HG02798 (cell line): ENCODE data around the gene FBXL7.

Source experiments
- ATAC-seq: cut with Tn5 transposase; IDR thresholded peaks from one replicate; pipeline ENCODE4 v1.9.1; 2021; ENCODE audit warnings: mild to moderate bottlenecking; ENCODE audit not compliant: unreplicated experiment, poor library complexity

FBXL7 gene

DNA sequence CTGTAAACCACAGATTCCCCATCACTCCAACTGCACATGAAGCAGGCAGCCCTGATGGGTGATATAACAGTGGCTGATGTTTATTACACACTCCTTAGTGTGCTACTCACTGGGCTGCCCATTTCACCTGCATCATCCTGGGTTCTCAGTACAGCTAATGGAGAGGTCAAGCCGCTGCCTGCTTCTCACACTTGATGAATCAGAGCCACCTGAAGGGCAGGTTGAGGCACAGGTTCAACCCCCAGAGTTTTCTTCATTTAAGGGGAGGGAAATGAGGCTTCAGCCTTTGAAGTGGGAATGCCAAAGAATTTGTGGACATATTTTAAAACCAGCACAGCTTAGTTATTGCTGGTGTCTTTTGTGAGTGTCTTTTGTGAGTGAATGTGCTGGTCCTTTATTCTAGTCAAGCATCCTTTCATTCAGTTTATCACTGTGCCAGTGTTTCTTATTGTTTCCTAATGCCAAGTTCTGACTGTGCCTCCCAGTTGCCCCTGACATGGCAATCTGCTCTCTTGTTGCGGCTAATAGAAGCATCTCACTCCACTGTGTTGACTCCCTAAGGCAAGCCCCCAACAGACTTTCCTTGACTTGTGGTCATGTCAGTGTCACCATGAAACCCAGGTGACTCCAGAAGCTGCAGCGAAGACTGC, 109.2 kb downstream of the FBXL7 start:
- ATAC-seq, result no peak

DNA sequence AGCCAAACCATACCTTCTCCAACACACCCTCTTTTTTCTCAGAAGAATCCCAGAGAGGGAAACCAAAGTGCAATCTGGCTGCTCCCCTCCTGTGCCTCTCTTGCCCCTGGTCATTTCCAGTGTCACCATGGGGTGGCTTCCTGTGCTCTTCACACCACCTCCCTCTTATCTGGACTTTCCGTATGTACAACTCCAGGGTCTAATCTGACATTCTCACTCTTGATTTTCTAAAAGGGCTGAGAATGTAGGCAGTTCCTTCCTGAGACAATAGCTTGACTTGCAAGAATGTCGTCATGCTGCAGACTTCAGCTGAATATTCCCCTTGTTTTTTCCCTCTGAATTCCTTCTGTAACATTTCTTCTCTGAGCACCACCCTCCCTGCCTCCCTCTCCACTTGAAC, 110.2 kb downstream of the FBXL7 start:
- ATAC-seq, result no peak

DNA sequence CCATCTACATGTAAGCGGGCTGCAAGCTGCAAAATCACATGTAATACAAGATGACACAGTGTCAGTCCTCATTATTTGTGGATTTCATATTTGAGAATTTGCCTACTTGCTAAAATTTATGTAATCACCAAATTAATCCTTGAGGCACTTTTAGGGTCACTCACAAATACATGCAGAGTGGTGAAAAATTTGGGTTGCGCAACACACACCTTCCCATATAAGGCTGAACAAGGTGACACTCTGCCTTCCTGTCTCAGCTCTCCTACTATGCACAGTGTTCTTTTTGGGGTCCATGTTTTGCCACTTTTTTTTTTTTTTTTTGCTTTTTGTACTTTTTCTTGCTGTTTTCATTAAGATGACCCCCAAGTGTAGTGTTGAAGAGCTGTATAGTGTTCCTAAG, 111.0 kb downstream of the FBXL7 start:
- no peak for ATAC-seq

DNA sequence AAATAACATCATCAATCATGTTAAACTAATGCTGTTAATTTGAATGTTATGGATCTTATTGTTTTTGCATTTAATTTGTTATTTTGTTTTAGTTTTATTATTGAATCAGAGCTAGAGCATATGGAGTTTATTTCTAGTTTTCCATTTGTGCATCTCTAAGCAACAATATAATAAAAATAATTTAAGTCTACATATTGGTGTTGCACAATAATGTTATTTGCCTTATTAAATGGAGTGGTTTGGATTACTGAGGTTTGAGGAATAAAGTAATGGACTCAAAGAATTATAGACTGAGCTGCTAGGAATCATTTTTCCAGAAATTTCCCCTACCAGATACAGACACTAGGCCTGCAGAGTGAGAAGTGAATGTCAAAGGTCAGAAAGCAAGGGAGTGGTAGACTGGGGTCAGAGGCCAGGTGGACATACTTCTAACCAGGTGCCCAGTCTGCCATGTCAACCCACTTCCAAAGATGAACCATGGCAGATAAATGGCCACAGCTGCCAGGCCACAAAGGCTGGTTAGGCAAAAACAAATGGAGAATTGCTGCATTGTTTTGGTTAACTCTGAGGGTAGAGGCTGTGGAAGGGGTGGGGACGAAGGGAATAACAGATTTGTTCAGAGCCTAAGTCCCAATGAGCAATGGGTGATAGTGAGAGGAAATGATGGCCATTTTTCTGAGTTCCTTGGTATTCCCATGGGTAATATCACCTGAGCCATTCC, 113.1 kb downstream of the FBXL7 start:
- no peak for ATAC-seq

DNA sequence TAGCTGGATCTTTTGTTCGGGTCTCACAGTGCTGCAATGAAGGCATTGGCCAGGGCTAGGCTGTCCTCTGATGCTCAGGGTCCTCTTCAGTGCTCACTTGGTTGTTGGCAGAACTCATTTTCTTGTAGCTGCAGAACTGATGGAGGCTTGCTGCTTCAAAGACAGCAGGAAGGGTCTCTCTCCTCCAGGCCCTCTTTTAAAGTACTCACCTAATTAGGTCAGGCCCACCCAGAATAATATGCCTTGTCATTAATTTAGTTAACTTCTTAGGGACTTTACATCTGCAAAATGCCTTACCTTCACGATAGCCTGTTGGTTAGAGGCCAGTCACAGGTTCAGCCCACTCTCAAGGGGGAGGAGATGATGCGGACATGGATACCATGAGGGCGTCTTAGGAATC, 114.7 kb downstream of the FBXL7 start:
- ATAC-seq, result no peak

DNA sequence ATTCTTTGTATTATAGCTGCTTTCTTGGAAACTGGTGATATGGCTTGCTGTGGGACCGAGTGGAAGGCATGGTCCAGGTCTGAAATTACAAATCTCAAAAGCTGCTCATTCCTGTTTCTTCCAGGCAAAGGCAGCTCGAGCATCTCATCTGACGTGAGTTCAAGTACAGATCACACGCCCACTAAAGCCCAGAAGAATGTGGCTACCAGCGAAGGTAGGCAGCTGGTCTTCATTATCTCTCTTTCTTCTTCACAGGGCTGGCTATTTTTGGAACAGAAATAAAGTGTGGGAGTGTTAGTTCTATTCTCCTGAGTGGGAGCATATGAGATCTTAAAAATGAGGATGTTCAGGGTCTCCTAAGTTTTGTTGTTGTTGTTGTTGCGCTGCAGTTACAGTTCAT, 115.9 kb downstream of the FBXL7 start:
- no peak for ATAC-seq

DNA sequence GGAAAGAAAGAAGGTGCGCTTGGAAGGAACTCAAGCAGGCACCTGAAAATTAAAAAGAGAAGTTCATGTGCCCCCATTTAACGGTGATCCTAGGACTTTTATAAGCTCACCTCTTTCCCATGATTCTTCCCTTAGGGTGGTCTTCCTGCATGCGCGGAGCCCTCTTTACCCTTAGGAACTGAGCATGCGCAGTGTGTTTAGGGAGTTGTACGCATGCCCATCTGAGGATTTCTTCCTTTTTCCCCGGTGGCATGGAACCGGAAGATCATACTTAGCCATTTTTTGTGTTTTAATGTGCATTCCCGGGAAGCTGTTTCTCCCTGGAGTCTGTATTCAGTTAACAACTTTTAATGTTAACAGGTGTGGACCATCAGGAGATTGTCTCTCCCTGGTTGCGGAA, 119.0 kb downstream of the FBXL7 start:
- no peak for ATAC-seq

DNA sequence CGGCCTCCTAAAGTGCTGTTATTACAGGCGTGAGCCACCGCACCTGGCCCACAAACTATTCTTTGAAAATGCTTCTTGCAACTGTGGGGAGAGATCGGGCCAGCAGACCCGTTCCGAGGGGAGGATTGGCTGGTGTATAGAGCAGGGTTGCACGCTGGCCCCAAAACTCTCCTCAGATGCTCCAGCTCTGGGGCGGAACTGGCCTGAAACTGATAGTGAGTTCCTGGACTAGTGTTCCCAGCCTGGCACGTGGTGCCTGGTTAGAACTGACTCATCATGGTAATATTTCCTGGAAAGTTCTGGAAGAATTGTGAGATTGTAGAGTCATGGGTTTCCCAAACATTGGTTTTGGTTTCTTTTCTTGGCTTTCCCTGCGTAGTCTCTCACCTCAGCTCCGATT, 120.5 kb downstream of the FBXL7 start:
- ATAC-seq, result no peak

DNA sequence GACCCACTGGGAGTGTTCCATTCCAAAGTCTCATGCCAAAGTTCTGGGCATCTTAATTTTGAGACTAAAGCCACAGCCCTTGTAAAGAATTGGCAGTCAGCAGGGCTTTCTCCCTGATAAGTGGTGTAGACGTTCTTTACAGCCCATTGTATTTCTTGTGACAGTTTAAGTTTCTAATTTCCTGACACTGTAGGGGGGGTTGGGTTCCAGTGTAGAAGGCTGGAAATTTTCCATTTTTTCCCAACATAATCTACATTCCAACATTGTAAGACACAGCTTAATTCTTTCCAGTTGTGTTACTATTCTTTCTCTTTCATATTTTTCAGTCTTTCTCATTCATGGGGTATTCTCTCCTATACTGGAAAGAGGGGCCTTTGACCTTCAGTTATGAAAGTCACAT, 121.1 kb downstream of the FBXL7 start:
- no peak for ATAC-seq

DNA sequence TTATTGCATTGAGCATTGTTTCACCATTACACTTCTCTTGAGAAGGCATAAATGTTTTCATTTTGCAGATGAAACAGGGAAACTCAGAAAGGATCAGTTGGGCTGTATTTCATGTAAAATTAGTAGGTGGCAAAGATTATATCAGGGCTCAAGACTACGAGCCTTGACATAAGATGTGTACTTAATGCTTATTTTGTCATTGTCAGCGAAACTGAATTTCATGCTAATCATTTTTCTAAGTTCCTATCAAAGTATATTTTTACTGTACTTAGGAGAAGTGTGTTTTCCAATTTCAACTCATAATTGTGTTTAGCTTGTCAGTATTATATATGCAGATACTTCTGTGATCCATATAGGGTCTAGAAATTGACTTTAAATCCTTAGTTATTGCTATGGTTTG, 123.8 kb downstream of the FBXL7 start:
- no peak for ATAC-seq

DNA sequence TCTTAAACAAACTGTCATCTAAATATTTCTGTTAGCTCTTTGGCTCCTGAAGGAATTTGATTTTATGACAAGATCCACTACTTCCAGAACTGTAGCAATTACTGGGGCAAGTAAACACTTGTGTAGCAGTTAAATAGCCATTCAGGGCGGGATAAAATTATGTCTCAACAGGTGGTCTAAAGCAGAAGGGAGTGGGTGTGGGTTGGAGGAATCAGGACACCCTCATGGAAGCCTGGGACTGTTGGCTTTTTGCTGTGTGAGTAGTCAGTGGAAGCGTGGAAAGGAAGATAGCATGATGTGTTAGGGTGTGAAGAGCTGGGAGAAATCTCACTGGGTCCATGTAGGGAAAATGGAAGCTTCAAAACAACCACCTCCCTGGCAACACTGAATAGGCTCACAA, 127.1 kb downstream of the FBXL7 start:
- no peak for ATAC-seq

DNA sequence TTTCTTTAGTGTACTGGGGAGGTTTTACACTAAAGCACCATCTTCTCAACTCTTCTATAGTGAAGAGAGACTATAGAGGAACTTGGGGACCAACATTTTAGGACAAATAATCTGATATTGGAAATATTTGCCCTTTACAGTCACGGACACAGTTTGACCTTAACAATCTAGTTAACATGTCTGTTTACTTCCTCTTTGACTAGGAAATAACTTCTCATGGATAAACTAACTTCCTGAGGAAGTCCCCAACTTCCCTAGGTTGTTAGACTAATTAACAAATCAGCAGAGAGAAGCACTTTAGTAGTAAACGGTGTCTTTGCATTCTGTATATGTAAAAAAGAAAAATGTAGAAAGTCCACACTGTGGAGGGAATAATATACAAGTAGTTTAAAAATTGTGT, 127.7 kb downstream of the FBXL7 start:
- no peak for ATAC-seq

DNA sequence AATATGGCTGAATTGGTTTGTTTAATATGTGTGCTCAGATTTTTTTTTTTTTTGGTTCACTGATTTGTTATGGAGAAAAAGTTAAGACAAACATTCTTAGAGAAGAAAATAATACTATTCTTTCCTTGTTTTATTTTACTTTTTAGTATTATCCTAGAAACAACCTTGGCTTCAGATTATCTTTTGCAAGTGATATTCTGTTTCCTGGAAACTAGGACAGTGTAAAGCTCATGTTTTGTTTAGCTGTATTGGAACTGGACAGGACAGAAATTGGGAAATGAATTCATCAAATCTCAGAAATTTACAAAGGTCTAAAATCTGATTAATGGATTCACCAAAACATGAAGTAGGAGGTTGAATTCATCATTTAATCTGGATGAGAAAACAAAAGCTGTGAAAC, 130.5 kb downstream of the FBXL7 start:
- no peak for ATAC-seq

DNA sequence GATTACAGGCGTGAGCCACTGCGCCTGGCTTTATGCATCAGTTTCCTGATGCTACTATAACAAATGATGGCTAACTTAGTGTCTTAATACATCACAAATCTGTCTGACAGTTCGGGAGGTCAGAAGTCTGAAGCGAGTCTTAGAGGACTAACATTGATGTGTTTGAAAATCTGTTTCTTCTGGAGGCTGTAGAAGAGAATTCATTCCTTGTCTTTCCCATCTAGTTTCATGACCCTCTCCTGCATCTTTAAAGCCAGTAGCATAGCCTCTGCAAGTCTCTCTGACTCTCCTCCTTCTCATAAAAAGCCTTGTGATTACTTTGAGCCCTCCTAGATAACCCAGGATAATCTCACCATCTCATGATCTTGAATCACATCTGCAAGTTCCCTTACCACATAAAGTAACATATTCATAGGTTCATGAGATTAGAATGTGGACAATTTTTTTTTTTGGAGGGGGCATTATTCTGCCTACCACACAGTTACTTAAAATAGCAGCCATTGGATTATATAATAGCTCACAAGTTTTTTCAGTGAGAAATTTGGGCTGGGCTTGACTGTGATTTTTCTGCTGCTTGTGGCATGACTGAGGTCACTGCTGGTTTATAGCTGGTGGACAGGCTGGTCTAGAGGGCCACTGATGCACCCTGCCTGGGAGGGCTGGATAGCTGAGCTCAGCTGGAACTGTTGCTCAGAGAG, 134.8 kb downstream of the FBXL7 start:
- no peak for ATAC-seq

DNA sequence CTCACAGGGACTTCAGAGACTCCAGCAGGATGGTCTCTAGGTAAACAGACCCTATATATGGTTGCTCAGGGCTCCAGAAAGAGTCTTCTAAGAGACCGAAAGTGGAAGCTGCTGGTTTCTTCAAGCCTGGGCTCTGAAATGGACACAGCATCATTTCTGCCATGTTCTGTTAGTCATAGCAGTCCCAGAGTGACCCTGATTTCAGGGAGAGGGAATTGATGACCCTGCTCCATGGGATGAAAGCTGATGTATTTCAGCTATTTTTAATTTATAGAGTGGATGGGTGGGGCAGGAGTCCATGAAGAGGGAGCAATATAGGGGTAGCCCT, 135.3 kb downstream of the FBXL7 start:
- no peak for ATAC-seq

DNA sequence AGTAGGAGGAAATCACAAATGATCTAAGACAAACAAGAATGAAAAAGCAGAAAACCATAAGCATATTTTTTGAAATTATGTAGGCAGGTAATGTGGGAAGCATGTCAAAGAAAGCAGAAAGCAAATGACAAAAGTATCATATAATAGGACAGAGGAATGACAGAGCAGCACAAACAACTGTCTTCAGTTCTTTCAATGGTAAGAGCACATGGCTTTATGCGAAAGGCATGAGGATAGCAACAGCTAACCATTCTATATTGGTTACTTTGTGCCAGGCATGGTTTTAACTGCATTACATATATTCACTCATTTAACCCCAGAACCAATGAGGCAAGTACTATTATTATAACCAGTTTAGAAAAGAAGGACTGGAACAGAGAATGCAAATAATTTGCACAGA, 137.4 kb downstream of the FBXL7 start:
- ATAC-seq, result no peak

DNA sequence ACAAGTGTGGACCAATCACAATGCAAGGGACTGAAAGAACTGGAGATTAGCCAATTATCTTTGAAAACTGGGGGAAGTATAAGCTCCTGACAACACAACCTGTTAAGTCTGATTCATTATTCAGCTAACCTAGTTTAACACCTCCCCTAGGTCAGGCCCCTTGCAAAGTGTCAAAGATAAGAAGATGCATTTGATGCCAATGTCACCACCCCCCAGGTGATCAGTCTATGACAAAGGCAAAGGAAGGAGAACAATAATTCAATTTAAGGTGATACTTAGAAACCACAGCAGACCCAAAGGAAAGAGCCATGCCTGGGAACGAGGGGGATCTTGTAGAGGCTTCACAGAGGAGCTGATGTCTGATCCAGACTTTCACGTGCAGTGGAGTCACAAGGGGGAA, 137.9 kb downstream of the FBXL7 start:
- no peak for ATAC-seq

DNA sequence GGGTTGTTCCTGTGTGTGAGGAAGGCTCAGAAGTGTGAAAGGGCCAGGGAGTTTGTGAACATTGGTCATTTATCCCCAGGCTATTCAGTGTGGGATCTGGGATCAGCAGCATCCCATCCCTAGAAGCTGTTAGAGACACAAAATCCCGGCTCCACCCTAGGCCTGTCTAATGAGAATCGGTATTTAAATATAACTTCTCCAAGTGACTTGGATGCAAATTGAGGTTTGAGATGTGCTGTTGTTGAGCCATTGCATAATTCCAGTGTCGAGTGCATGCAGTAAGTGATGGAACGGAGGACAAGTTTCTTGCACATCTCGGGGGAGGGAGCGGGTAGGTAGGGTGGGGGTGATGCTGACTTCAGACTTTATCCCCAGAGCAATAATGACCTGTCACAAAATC, 138.3 kb downstream of the FBXL7 start:
- no peak for ATAC-seq

DNA sequence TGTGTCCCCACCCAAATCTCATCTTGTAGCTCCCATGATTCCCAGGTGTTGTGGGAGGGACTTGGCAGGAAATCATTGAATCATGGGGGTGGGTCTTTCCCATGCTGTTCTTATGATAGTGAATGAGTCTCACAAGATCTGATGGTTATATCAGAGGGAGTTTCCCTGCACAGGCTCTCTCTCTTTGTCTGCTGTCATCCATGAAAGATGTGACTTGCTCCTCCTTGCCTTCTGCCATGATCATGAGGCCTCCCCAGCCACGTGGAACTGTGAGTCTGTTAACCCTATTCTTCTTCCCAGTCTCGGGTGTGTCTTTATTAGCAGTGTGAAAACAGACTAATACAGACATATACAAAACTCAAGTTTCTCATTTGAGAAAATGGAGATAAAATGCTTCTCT, 139.3 kb downstream of the FBXL7 start:
- ATAC-seq, result no peak

DNA sequence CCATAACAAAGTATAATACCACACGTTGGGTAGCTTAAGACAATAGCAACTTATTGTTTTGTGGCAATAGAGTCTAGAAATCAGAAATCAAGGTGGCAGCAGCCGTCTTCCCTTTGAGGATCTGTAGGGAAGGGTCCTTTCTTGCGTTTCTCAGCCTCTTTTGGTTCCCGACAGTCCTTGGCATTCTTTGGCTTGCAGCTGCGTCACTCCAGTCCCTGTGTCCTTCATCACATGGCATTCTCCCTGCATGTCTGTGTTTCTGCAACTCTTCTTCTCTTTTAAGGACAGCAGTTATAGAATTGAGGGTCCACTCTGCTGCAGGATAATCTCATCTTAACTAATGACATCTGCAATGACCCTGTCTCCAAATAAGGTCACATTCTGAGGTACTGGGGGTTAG, 140.1 kb downstream of the FBXL7 start:
- ATAC-seq, result no peak

DNA sequence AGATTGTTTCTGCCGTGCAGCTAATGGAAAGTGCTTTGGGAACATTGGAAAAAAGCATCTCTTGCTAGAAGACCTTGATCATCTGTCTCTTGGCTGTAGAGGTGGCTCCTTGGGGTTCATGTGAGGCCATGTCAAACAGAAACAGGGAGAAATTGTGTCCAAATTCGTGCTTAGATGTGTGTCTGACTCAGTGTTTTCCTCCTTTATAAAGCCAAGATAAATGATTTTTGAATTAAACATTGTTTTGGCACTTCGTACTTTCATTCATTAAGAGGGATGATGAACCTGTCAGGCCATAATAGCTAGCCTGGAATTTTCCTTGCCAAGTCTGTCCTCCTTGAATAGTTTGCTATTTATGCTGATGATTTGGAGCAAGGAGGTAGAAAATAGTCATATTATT, 143.8 kb downstream of the FBXL7 start:
- no peak for ATAC-seq
